CD14-positive monocyte (primary cell): ENCODE results near the gene JAK2. TPM values are rescaled to one million over a fixed set of nuclear protein-coding genes. Genes with fewer than 3 reads are reported as not detected.
A peak's percentile ranks its signal among the peaks of the same experiment; 100 is the strongest.
"Not testable (repeated sequence)": the region's sequence is repeated elsewhere in the genome, so short reads cannot be mapped to it uniquely, and the experiment has no call there.

Source experiments
- DNase-seq, 3 donors: peaks; one replicate each; pipeline ENCODE4 v3.0.0-alpha.2; 2011 to 2022
- H2AFZ ChIP-seq: 2 replicates; pipeline ENCODE4 v1.6.0; 2012; ENCODE audit warnings: mild to moderate bottlenecking, low read depth, low read length, inconsistent platforms; ENCODE audit not compliant: insufficient read depth, poor library complexity, severe bottlenecking
- H3K27ac ChIP-seq, 2 donors: 1 replicate in 1 of 2; 2 replicates in 1 of 2; pipeline ENCODE4 v1.5.1; 2012 to 2013; ENCODE audit warnings: low read length in 2 of 2, control low read depth in 1 of 2, inconsistent platforms in 1 of 2, low read depth in 1 of 2, mild to moderate bottlenecking in 1 of 2
- H3K27me3 ChIP-seq, 2 donors: one replicate each; pipeline versions ENCODE4 v1.6.0 to v1.6.1; 2011 to 2013; ENCODE audit warnings: low read length in 2 of 2; ENCODE audit not compliant: control insufficient read depth in 2 of 2, insufficient read depth in 2 of 2
- H3K36me3 ChIP-seq, 2 donors: replicated peaks in 1 of 2; 1 replicate in 1 of 2; 2 replicates in 1 of 2; pipeline versions ENCODE4 v1.5.1 to v1.6.1; 2012 to 2013; ENCODE audit warnings: low read length in 2 of 2, control low read depth in 1 of 2, inconsistent platforms in 1 of 2, mild to moderate bottlenecking in 1 of 2; ENCODE audit not compliant: insufficient read depth in 2 of 2, control insufficient read depth in 1 of 2
- H3K4me1 ChIP-seq, 2 donors: 1 replicate in 1 of 2; 2 replicates in 1 of 2; pipeline versions ENCODE4 v1.5.1 to v1.6.1; 2012 to 2013; ENCODE audit warnings: low read length in 2 of 2, control low read depth in 1 of 2, inconsistent platforms in 1 of 2, mild to moderate bottlenecking in 1 of 2, moderate library complexity in 1 of 2; ENCODE audit not compliant: insufficient read depth in 2 of 2, control insufficient read depth in 1 of 2
- H3K4me2 ChIP-seq: replicated peaks from 2 replicates; pipeline ENCODE3; 2012; ENCODE audit warnings: low read length, moderate library complexity, mild to moderate bottlenecking; ENCODE audit not compliant: poor library complexity, severe bottlenecking; ENCODE audit errors: extremely low read depth
- H3K4me3 ChIP-seq, 3 experiments: fragments of 200-600 bp in 1 of 3; sonication (generic) in 1 of 3; replicated peaks in 1 of 3; 1 replicate in 2 of 3; 2 replicates in 1 of 3; pipeline ENCODE4 v1.5.1; 2011 to 2013; ENCODE audit warnings: low read length in 3 of 3, mild to moderate bottlenecking in 3 of 3, control low read depth in 2 of 3, low read depth in 2 of 3, inconsistent platforms in 1 of 3, moderate library complexity in 1 of 3
- H3K79me2 ChIP-seq: 2 replicates; pipeline ENCODE4 v1.6.0; 2012; ENCODE audit warnings: mild to moderate bottlenecking, control low read depth, inconsistent platforms, low read length, moderate library complexity; ENCODE audit not compliant: insufficient read depth
- H3K9ac ChIP-seq: 2 replicates; pipeline ENCODE4 v1.6.0; 2017; ENCODE audit warnings: low read length, mild to moderate bottlenecking; ENCODE audit not compliant: insufficient read depth, poor library complexity, severe bottlenecking
- H3K9me3 ChIP-seq, 2 donors: replicated peaks in 1 of 2; 1 replicate in 1 of 2; 2 replicates in 1 of 2; pipeline versions ENCODE4 v1.5.1 to v1.6.1; 2012 to 2013; ENCODE audit warnings: low read length in 2 of 2, control low read depth in 1 of 2; ENCODE audit not compliant: control insufficient read depth in 1 of 2, insufficient read depth in 1 of 2
- H4K20me1 ChIP-seq: 2 replicates; pipeline ENCODE4 v1.6.0; 2012; ENCODE audit warnings: mild to moderate bottlenecking, low read length, control low read depth, moderate library complexity; ENCODE audit not compliant: insufficient read depth
- H3K27ac Mint-ChIP-seq, 7 donors: one replicate each; pipeline ENCODE4 v1.8.0; 2020; ENCODE audit warnings: mild to moderate bottlenecking in 7 of 7, mixed read lengths in 7 of 7, moderate library complexity in 6 of 7, inconsistent platforms in 2 of 7
- H3K27me3 Mint-ChIP-seq, 3 donors: one replicate each; pipeline ENCODE4 v1.8.0; 2021 to 2022; ENCODE audit warnings: low read depth in 3 of 3, mild to moderate bottlenecking in 3 of 3, mixed read lengths in 3 of 3, moderate library complexity in 3 of 3, inconsistent platforms in 1 of 3
- H3K36me3 Mint-ChIP-seq, 2 donors: one replicate each; pipeline ENCODE4 v1.8.0; 2020; ENCODE audit warnings: mixed read lengths in 2 of 2, inconsistent platforms in 1 of 2, mild to moderate bottlenecking in 1 of 2
- H3K4me1 Mint-ChIP-seq: one replicate; pipeline ENCODE4 v1.8.0; 2020; ENCODE audit warnings: mild to moderate bottlenecking, mixed read lengths
- H3K4me3 Mint-ChIP-seq, 2 donors: one replicate each; pipeline ENCODE4 v1.8.0; 2020; ENCODE audit warnings: mild to moderate bottlenecking in 2 of 2, mixed read lengths in 2 of 2, moderate library complexity in 1 of 2
- H3K9me3 Mint-ChIP-seq, 7 donors: one replicate each; pipeline ENCODE4 v1.8.0; 2020 to 2022; ENCODE audit warnings: mixed read lengths in 7 of 7, mild to moderate bottlenecking in 6 of 7, moderate library complexity in 6 of 7, inconsistent platforms in 2 of 7
- WGBS: methylation state at CpG from one replicate; pipeline ENCODE4 v1.1.5; 2013; ENCODE audit warnings: missing lambda C conversion rate; ENCODE audit not compliant: insufficient coverage; 5-methylcytosine and 5-hydroxymethylcytosine counted together
- intact Hi-C, 2 donors: fragments of 100-400 bp; cut with micrococcal nuclease; formaldehyde crosslinking; loops; one replicate each; pipeline versions ENCODE4 v1.15.0 to v1.15.1; 2023
- polyA plus RNA-seq, 3 donors: library from polyadenylated mRNA; depleted of rRNA in 1 of 3; unstranded in 2 of 3; stranded (reverse) in 1 of 3; fragments of 300-500 nt in 2 of 3; fragments of >200 nt in 1 of 3; fragmentation: Illumina TruSeq in 2 of 3; gene quantifications; 1 replicate in 2 of 3; 2 replicates in 1 of 3; pipeline ENCODE4 v1.2.3, GENCODE V29; 2012 to 2021
- TF ChIP-seq, protein P1 (sequence below): fragments of 200-600 bp; IDR thresholded peaks from one replicate; pipeline ENCODE4 v1.8.0; 2022; ENCODE audit warnings: antibody characterized with exemption, mild to moderate bottlenecking

JAK2 gene
- polyA plus RNA-seq, 3 donors, result 23.5 to 34.7 (median 33.0) TPM

DNA sequence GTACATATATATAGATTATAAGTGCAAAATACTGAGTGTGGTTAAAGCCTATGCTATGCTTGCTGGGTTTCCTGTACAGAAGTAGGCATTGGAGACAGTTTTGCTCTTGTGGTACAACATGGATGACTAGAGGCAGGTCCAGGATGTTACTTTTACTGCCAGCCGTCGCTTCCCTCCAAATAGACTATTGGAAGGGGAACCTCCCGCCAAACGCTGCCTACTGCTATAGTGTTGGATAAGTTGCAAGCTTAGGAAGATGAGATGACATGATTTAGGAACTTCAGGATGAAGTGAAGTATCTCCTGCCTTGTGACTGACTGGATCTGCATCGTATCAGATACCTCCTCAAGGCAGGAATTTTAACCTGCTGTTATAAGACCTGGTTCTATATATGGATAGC lies 30.9 kb downstream of the JAK2 start:
- Mint-ChIP-seq H3K4me3 (no peak overlapping the region), H3K9me3 (peaks cover 6 to 15% (median 8%) of the 10 kb centered on the region in 7 donors), H3K27ac (peak overlapping the region in 1 of 7 donors; percentile 6), H3K27me3 (no peaks in the 10 kb centered on the region), H3K4me1 (peaks cover 9% of the 10 kb centered on the region), H3K36me3 (peaks cover 67 to 90% of the 10 kb centered on the region in 2 donors)
- H3K9ac ChIP-seq, result no peak overlapping the region
- H3K36me3 ChIP-seq, result peaks cover 52 to 92% of the 10 kb centered on the region in 2 donors
- H2AFZ ChIP-seq, result no peak overlapping the region
- H3K4me2 ChIP-seq, result no peak overlapping the region
- TF ChIP-seq, protein P1, sequence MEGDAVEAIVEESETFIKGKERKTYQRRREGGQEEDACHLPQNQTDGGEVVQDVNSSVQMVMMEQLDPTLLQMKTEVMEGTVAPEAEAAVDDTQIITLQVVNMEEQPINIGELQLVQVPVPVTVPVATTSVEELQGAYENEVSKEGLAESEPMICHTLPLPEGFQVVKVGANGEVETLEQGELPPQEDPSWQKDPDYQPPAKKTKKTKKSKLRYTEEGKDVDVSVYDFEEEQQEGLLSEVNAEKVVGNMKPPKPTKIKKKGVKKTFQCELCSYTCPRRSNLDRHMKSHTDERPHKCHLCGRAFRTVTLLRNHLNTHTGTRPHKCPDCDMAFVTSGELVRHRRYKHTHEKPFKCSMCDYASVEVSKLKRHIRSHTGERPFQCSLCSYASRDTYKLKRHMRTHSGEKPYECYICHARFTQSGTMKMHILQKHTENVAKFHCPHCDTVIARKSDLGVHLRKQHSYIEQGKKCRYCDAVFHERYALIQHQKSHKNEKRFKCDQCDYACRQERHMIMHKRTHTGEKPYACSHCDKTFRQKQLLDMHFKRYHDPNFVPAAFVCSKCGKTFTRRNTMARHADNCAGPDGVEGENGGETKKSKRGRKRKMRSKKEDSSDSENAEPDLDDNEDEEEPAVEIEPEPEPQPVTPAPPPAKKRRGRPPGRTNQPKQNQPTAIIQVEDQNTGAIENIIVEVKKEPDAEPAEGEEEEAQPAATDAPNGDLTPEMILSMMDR, result no peak
- H3K4me3 ChIP-seq, result no peak overlapping the region
- H3K79me2 ChIP-seq, result peaks cover 100% of the 10 kb centered on the region
- no peaks in the 10 kb centered on the region for H3K4me1 ChIP-seq
- H3K27me3 ChIP-seq, result no peaks in the 10 kb centered on the region
- peaks cover 100% of the 10 kb centered on the region for H4K20me1 ChIP-seq
- 97% methylated on average over 5 of the region's 5 CpGs for WGBS
- peaks cover 5 to 12% of the 10 kb centered on the region in 2 donors for H3K9me3 ChIP-seq
- no peak overlapping the region for H3K27ac ChIP-seq
- no peak for DNase-seq
- intact Hi-C loops, result no loop called here

DNA sequence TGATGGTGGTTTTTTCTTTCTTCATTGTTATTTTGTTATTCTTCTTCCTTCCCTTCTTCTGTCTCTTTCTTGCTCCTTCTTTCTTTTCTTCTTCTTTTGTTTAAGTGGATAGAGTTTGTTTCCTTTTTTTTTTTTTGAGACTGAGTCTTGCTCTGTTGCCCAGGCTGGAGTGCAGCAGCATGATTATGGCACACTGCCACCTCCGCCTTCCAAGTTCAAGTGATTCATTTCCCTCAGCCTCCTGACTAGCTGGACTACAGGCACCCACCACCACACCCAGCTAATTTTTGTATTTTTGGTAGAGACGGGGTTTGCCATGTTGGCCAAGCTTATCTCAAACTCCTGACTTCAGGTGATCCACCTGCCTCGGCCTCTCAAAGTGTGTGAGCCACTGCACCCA lies 40.3 kb downstream of the JAK2 start:
- TF ChIP-seq, protein P1, result no peak
- Histone ChIP-seq H3K9ac (no peak overlapping the region), H3K4me2 (no peak overlapping the region), H3K79me2 (peaks cover 90% of the 10 kb centered on the region), H4K20me1 (peaks cover 100% of the 10 kb centered on the region), H3K36me3 (peaks cover 80 to 100% of the 10 kb centered on the region in 2 donors), H3K27me3 (no peaks in the 10 kb centered on the region), H3K27ac (peak overlapping the region in 1 of 2 donors; percentile 10), H2AFZ (no peak overlapping the region), H3K4me3 (no peak overlapping the region), H3K4me1 (no peaks in the 10 kb centered on the region), H3K9me3 (no peaks in the 10 kb centered on the region)
- peak overlapping the region in 5 of 7 donors; percentile 0 to 61 (median 43) for H3K27ac Mint-ChIP-seq
- H3K9me3 Mint-ChIP-seq, result no peaks in the 10 kb centered on the region
- no CpG with 5 or more reads among the region's 3 CpGs for WGBS
- no peak for DNase-seq
- H3K4me1 Mint-ChIP-seq, result peaks cover 8% of the 10 kb centered on the region
- H3K4me3 Mint-ChIP-seq, result no peak overlapping the region
- H3K27me3 Mint-ChIP-seq, result peaks cover 0 to 3% (median 0%) of the 10 kb centered on the region in 3 donors
- H3K36me3 Mint-ChIP-seq, result peaks cover 70 to 86% of the 10 kb centered on the region in 2 donors
- intact Hi-C loops, result no loop called here

DNA sequence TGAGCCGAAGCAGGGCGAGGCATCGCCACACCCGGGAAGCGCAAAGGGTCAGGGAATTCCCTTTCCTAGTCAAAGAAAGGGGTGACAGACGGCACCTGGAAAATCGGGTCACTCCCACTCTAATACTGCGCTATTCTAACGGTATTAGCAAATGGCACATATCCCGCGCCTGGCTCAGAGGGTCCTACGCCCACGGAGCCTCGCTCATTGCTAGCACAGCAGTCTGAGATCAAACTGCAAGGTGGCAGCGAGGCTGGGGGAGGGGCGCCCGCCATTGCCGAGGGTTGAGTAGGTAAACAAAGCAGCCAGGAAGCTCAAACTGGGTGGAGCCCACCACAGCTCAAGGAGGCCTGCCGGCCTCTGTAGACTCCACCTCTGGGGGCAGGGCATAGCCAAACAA lies 46.9 kb downstream of the JAK2 start:
- peaks cover 57 to 60% of the 10 kb centered on the region in 2 donors for H3K36me3 Mint-ChIP-seq
- H2AFZ ChIP-seq, H3K4me3 Mint-ChIP-seq, H3K9me3 ChIP-seq, H3K9ac ChIP-seq, H3K4me3 ChIP-seq, H3K4me1 Mint-ChIP-seq, H3K4me2 ChIP-seq, DNase-seq, H3K27me3 Mint-ChIP-seq, intact Hi-C loops, H3K27me3 ChIP-seq, H3K4me1 ChIP-seq, H3K27ac ChIP-seq: not testable (repeated sequence)
- Histone ChIP-seq H3K36me3 (peaks cover 53 to 61% of the 10 kb centered on the region in 2 donors), H3K79me2 (peaks cover 25% of the 10 kb centered on the region), H4K20me1 (peaks cover 47% of the 10 kb centered on the region)
- H3K27ac Mint-ChIP-seq, result peak overlapping the region in 1 of 7 donors; percentile 60
- peaks cover 18 to 29% (median 20%) of the 10 kb centered on the region in 7 donors for H3K9me3 Mint-ChIP-seq
- WGBS, result 98% methylated on average over 13 of the region's 19 CpGs
